BLaER1 treated with 17β-estradiol and CSF1 and Interleukin-3, amounts not matched to agents 10 nM and 100 nM (cell line): ENCODE results near the gene DLL4.

Source experiments
- H3K27ac ChIP-seq, 11 experiments: shearing (Covaris generic); formaldehyde crosslinking; 2 replicates each; pipeline ENCODE4 v1.8.1; 2022
- H3K27me3 ChIP-seq, 11 experiments: shearing (Covaris generic); formaldehyde crosslinking; 2 replicates each; pipeline ENCODE4 v1.8.1; 2022
- H3K36me3 ChIP-seq, 11 experiments: shearing (Covaris generic); formaldehyde crosslinking; 2 replicates each; pipeline ENCODE4 v1.8.1; 2022
- H3K4me1 ChIP-seq, 10 experiments: shearing (Covaris generic); formaldehyde crosslinking; 2 replicates each; pipeline ENCODE4 v1.8.1; 2022
- H3K4me2 ChIP-seq, 11 experiments: shearing (Covaris generic); formaldehyde crosslinking; 2 replicates each; pipeline ENCODE4 v1.8.1; 2022
- H3K4me3 ChIP-seq, 10 experiments: shearing (Covaris generic); formaldehyde crosslinking; 2 replicates each; pipeline ENCODE4 v1.8.1; 2022
- H3K9ac ChIP-seq, 11 experiments: shearing (Covaris generic); formaldehyde crosslinking; 2 replicates each; pipeline ENCODE4 v1.8.1; 2022
- H3K9me3 ChIP-seq, 11 experiments: shearing (Covaris generic); formaldehyde crosslinking; replicated peaks in 1 of 11; 2 replicates each; pipeline ENCODE4 v1.8.1; 2022
- H4K20me1 ChIP-seq, 11 experiments: shearing (Covaris generic); formaldehyde crosslinking; 2 replicates each; pipeline ENCODE4 v1.8.1; 2022
- Cebpa-rat ChIP-seq, 11 experiments: shearing (Covaris generic); IDR thresholded peaks; 2 replicates each; pipeline ENCODE4 v1.8.1; 2022

The DLL4 gene

DNA sequence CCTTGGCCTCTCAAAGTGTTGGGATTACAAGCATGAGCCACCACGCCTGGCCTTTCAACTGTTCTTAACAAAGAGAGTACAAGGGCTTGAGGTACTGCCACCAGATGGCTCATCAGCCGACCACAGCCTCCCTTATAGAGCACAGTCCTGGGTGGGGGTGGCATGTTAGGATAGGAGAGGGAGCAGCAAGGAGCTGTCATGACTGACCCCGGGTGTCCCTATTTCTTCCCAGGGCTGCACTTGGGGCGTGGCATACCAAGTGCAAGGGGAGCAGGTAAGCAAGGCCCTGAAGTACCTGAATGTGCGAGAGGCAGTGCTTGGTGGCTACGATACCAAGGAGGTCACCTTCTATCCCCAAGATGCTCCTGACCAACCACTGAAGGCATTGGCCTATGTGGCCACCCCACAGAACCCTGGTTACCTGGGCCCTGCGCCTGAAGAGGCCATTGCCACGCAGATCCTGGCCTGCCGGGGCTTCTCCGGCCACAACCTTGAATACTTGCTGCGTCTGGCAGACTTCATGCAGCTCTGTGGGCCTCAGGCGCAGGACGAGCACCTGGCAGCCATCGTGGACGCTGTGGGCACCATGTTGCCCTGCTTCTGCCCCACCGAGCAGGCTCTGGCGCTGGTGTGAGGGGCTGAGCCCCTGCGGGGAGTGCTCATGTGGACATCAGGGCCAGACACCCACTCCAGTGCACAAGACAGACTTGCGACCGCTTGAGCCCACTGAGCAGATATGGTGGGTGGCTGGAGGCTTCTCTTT, 26.2 kb downstream of the DLL4 start:
- no peak for TF ChIP-seq Cebpa-rat (IDR thresholded peaks at IDR 0.05)
- Histone ChIP-seq H3K27me3 (no peaks in the 10 kb centered on the region), H3K27ac (peak overlapping the region in 2 of 11 experiments; percentile 4 to 13; a peak in 2 of 22 replicates), H3K9me3 (no peaks in the 10 kb centered on the region), H3K4me1 (peaks cover 49 to 80% (median 65%) of the 10 kb centered on the region in 10 experiments), H3K4me2 (peak overlapping the region; percentile 79 to 97 (median 91)), H3K9ac (peak overlapping the region in 8 of 11 experiments; percentile 4 to 89 (median 42); a peak in 12 of 22 replicates), H4K20me1 (peaks cover 0 to 64% (median 30%) of the 10 kb centered on the region in 11 experiments; a peak in 14 of 22 replicates), H3K4me3 (peak overlapping the region in 6 of 10 experiments; percentile 70 to 92 (median 81); a peak in 9 of 20 replicates), H3K36me3 (peaks cover 15 to 33% (median 22%) of the 10 kb centered on the region in 11 experiments; a peak in 21 of 22 replicates)

DNA sequence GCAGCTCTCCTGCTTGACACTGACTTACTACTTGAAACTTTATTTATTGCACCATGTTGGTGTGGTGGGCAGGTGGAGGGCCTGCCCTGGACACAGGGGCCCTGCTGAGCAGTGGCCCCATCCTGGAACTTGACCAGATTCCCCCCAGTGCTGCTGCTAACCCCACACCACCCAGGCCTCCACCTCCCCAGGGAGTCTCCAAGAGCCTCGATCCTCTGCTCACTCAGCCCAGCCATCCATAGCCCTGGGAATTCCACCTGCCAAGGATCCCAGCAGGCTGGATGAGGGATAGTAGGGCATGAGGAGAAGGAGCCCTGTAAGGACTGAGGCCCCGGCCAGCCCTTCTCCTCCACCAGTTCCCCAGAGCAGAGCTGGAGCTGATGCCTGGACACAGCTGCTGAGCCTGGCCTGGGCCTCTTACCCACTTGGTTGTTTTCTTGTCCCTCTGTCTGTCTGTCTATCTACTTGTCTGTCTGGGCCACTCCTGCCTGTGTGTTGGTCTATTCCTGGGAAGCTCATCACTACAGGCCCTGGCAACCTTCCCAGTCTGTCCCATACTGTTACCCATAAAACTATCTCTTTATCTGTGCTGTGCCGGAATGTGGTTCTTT, 26.9 kb downstream of the DLL4 start:
- H3K4me1 ChIP-seq: peaks cover 49 to 87% (median 65%) of the 10 kb centered on the region in 10 experiments
- no peaks in the 10 kb centered on the region for H3K9me3 ChIP-seq
- peak overlapping the region in 1 of 11 experiments; percentile 4; a peak in 2 of 22 replicates for H3K27ac ChIP-seq
- peak overlapping the region; percentile 79 to 97 (median 91) for H3K4me2 ChIP-seq
- H3K36me3 ChIP-seq: peaks cover 15 to 33% (median 22%) of the 10 kb centered on the region in 11 experiments; a peak in 21 of 22 replicates
- TF ChIP-seq Cebpa-rat (IDR thresholded peaks at IDR 0.05): no peak
- peak overlapping the region in 8 of 11 experiments; percentile 4 to 89 (median 42); a peak in 10 of 22 replicates for H3K9ac ChIP-seq
- H4K20me1 ChIP-seq: peaks cover 0 to 64% (median 30%) of the 10 kb centered on the region in 11 experiments; a peak in 14 of 22 replicates
- H3K4me3 ChIP-seq: peak overlapping the region in 4 of 10 experiments; percentile 81 to 92 (median 83); a peak in 8 of 20 replicates
- no peaks in the 10 kb centered on the region for H3K27me3 ChIP-seq

DNA sequence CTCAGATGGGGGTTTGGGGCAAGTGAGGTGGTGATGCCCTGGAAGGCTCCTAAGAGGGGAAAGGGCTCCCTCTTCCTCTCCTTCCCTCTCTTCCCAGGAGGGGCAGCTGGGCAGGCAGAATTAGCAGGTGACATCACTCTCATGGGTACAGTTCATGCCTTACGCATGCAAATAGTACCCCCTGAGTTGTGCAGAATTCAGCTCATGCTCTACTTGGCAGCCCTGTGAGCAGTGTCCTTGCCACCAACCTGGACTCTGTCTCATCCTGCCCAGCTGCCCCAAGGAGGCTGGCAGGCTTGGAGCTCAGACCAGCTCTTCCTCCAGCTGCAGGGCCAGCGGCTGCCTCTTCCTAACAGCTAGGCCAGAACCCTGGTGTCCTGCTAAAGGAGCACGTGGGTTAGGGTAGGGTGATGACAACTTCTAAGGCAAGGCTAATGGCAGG, 27.4 kb downstream of the DLL4 start:
- no peaks in the 10 kb centered on the region for H3K9me3 ChIP-seq
- no peak for TF ChIP-seq Cebpa-rat (IDR thresholded peaks at IDR 0.05)
- H3K4me1 ChIP-seq: peaks cover 49 to 87% (median 64%) of the 10 kb centered on the region in 10 experiments
- peaks cover 15 to 33% (median 22%) of the 10 kb centered on the region in 11 experiments; a peak in 21 of 22 replicates for H3K36me3 ChIP-seq
- H4K20me1 ChIP-seq: peaks cover 0 to 64% (median 30%) of the 10 kb centered on the region in 11 experiments; a peak in 14 of 22 replicates
- no peaks in the 10 kb centered on the region for H3K27me3 ChIP-seq
- H3K27ac ChIP-seq: peak overlapping the region in 2 of 11 experiments; percentile 3 to 24; a peak in 1 of 22 replicates
- H3K9ac ChIP-seq: peak overlapping the region in 8 of 11 experiments; percentile 4 to 89 (median 34); a peak in 6 of 22 replicates
- peak overlapping the region; percentile 79 to 97 (median 91); a peak in 19 of 22 replicates for H3K4me2 ChIP-seq
- H3K4me3 ChIP-seq: peak overlapping the region in 3 of 10 experiments; percentile 81 to 85 (median 81); a peak in 7 of 20 replicates

DNA sequence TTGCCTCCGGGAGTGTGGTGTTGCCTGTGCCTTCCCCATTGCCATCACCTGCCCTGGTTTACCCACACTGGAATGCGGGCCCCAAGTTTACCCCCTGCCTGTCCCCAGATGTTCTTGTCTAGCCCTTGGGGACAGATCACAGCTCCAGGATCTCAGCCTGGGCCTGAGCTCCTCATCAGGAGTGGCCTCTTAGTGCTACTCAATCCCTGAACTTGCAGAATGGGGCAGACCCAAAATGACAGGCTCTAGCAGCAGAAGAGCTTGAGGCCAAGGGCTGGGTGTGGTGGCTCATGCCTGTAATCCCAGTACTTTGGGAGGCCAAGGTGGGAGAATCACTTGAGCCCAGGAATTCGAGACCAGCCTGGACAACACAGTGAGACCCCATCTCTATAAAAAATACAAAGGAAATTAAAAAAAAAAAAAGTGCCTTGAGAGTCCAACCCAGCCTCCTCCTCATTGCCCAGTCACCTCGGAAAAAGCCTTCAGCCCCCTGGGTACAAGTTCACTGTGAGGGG, 28.0 kb downstream of the DLL4 start:
- H3K4me2 ChIP-seq: peak overlapping the region in 8 of 11 experiments; percentile 79 to 97 (median 92); a peak in 13 of 22 replicates
- peaks cover 44 to 82% (median 61%) of the 10 kb centered on the region in 10 experiments for H3K4me1 ChIP-seq
- H3K9ac ChIP-seq: peak overlapping the region in 4 of 11 experiments; percentile 2 to 89 (median 52); a peak in 3 of 22 replicates
- H3K36me3 ChIP-seq: peaks cover 15 to 33% (median 22%) of the 10 kb centered on the region in 11 experiments; a peak in 21 of 22 replicates
- TF ChIP-seq Cebpa-rat (IDR thresholded peaks at IDR 0.05): no peak
- peaks cover 0 to 64% (median 30%) of the 10 kb centered on the region in 11 experiments; a peak in 14 of 22 replicates for H4K20me1 ChIP-seq
- H3K27me3 ChIP-seq: no peaks in the 10 kb centered on the region
- no peaks in the 10 kb centered on the region; a peak in 1 of 22 replicates for H3K9me3 ChIP-seq
- peak overlapping the region in 2 of 11 experiments; percentile 3 to 24; a peak in 1 of 22 replicates for H3K27ac ChIP-seq
- peak overlapping the region in 1 of 10 experiments; percentile 85; a peak in 1 of 20 replicates for H3K4me3 ChIP-seq

DNA sequence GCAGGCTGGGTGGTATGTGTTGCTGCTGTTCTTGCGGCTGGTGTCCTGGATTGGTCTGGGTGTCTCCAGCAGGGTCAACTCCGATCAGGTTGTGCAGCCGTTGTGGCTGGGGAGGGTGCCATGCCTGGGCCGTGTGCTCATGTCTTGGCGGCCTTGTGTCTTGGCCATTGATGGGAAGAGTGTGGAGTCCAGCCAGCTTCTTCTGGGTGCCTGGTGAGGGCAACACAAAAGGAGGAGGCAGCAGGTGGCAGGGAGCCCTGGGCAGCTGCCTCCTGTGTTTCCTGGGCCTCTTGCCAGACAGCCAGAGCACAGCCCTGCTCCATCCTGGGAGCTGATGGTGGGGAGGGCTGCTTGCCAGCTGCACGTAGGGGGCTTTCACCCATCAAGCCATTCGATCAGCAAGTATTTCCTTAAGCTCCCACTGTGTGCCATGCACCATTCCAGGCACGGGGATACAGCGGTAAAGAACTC, 28.5 kb downstream of the DLL4 start:
- Histone ChIP-seq H3K27ac (peak overlapping the region in 1 of 11 experiments; percentile 15; a peak in 2 of 22 replicates), H3K9me3 (peaks cover 0 to 4% (median 0%) of the 10 kb centered on the region in 11 experiments; a peak in 1 of 22 replicates), H3K27me3 (no peaks in the 10 kb centered on the region), H3K9ac (peak overlapping the region in 2 of 11 experiments; percentile 2 to 87; a peak in 3 of 22 replicates), H3K4me2 (peak overlapping the region in 5 of 11 experiments; percentile 0 to 97 (median 91); a peak in 6 of 22 replicates), H3K4me1 (peaks cover 39 to 77% (median 56%) of the 10 kb centered on the region in 10 experiments), H3K4me3 (no peak overlapping the region), H3K36me3 (peaks cover 15 to 33% (median 22%) of the 10 kb centered on the region in 11 experiments; a peak in 21 of 22 replicates), H4K20me1 (peaks cover 0 to 64% (median 30%) of the 10 kb centered on the region in 11 experiments; a peak in 14 of 22 replicates)
- TF ChIP-seq Cebpa-rat (IDR thresholded peaks at IDR 0.05): no peak

DNA sequence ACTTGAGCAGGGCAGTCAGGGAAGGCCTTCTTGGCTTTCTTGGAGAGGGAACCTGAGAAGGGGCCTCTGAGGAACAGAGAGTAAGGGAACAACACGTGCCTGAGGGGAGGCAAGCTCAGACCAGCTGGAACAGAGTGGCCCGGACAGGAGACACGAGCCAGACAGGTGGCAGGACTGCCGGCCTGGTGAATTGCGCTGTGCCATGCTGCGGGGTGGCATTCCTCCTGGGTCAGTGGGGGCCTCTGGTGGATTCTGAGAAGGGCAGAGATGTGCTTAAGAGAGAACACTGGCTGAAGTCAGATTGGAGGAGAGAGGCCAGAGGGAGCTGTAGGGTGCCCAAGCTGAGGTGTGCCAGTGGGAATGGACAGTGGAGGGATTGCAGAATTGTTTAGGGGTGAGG, 29.0 kb downstream of the DLL4 start:
- peaks cover 0 to 64% (median 30%) of the 10 kb centered on the region in 11 experiments; a peak in 14 of 22 replicates for H4K20me1 ChIP-seq
- no peak for TF ChIP-seq Cebpa-rat (IDR thresholded peaks at IDR 0.05)
- H3K27me3 ChIP-seq: no peaks in the 10 kb centered on the region
- H3K27ac ChIP-seq: peak overlapping the region in 1 of 11 experiments; percentile 15; a peak in 2 of 22 replicates
- no peak overlapping the region for H3K4me3 ChIP-seq
- no peak overlapping the region for H3K9ac ChIP-seq
- peak overlapping the region in 3 of 11 experiments; percentile 12 to 97 (median 90); a peak in 4 of 22 replicates for H3K4me2 ChIP-seq
- peaks cover 15 to 33% (median 22%) of the 10 kb centered on the region in 11 experiments; a peak in 21 of 22 replicates for H3K36me3 ChIP-seq
- H3K4me1 ChIP-seq: peaks cover 37 to 75% (median 53%) of the 10 kb centered on the region in 10 experiments
- H3K9me3 ChIP-seq: peaks cover 0 to 5% (median 0%) of the 10 kb centered on the region in 11 experiments; a peak in 1 of 22 replicates

DNA sequence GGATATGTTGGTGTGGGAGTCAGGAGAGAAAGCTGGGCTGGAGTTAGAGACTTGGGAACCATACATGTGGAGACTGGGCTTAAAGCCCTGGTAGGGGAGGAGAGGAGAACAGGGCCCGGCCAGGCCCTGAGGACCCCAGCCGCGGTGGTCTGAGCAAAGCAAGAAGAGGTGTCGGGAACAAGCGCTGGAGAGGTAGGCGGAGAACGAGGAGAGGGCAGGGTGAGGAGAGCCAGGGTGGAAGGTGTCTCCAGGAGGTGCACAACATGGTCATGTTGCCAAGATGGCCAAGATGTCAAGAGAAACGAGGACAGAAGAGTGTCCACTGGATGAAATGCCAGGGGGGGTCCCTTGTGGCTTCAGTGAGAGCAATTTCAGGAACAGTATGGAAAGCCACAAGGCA, 29.6 kb downstream of the DLL4 start:
- H3K4me2 ChIP-seq: peak overlapping the region in 4 of 11 experiments; percentile 3 to 97 (median 51); a peak in 5 of 22 replicates
- H3K27ac ChIP-seq: peak overlapping the region in 1 of 11 experiments; percentile 15; a peak in 2 of 22 replicates
- no peak for TF ChIP-seq Cebpa-rat (IDR thresholded peaks at IDR 0.05)
- H3K4me3 ChIP-seq: no peak overlapping the region
- peaks cover 0 to 5% (median 0%) of the 10 kb centered on the region in 11 experiments; a peak in 1 of 22 replicates for H3K9me3 ChIP-seq
- H3K27me3 ChIP-seq: no peaks in the 10 kb centered on the region
- peaks cover 34 to 75% (median 49%) of the 10 kb centered on the region in 10 experiments for H3K4me1 ChIP-seq
- 0 out of 22 replicates have a peak overlapping the region, but pooled peaks of 1 of the 11 experiments have one; percentile 16 for H3K9ac ChIP-seq
- H4K20me1 ChIP-seq: peaks cover 0 to 63% (median 30%) of the 10 kb centered on the region in 11 experiments; a peak in 14 of 22 replicates
- peaks cover 15 to 33% (median 22%) of the 10 kb centered on the region in 11 experiments; a peak in 21 of 22 replicates for H3K36me3 ChIP-seq
